Frontal cortex (tissue), 4 donors: ENCODE results near the gene OR52L1. TPM values are rescaled to one million over a fixed set of nuclear protein-coding genes. Genes with fewer than 3 reads are reported as not detected.
A peak's percentile ranks its signal among the peaks of the same experiment; 100 is the strongest.
"Not testable (repeated sequence)": the region's sequence is repeated elsewhere in the genome, so short reads cannot be mapped to it uniquely, and the experiment has no call there.

ENCODE experiments used
- DNase-seq, 2 donors: peaks; one replicate each; pipeline ENCODE4 v3.0.0; 2012; ENCODE audit warnings: low spot score in 2 of 2
- FAIRE-seq: peaks from 2 replicates; lab custom pipeline; 2012; peaks lifted over from hg19 to GRCh38; lab: Jason Lieb, UNC
- total RNA-seq: library from RNA; depleted of rRNA; stranded (reverse); fragments of >200 nt; gene quantifications from one replicate; pipeline ENCODE4 v1.2.3, GENCODE V29; 2014
- donor health status: control.
- donor health status: control.
- donor health status: control.

Gene OR52L1
- 0.41 TPM for total RNA-seq

GRCh38 chr11:5986885-5987284 is at the start of gene OR52L1:
TSS of gene OR52L1 (minus strand) at chr11:5986985. CDS start at chr11:5986930, 55 bp downstream.
- FAIRE-seq, result no peak
- no peak for DNase-seq

GRCh38 chr11:6030708-6031405 is 44.1 kb upstream of the OR52L1 start, which contains the start of gene OR56A1:
TSS of gene OR56A1 (minus strand) at chr11:6030758. CDS start at chr11:6027692, 3,066 bp downstream.
- FAIRE-seq (no peak), DNase-seq (no peak)

- DNase-seq (no peak), FAIRE-seq (no peak)
Measured at GRCh38 chr11:6027501-6027900, 40.7 kb upstream of the OR52L1 start.

- no peak for DNase-seq
Measured at GRCh38 chr11:6025056-6025455, 38.3 kb upstream of the OR52L1 start.

GRCh38 chr11:6022956-6023355 is 36.2 kb upstream of the OR52L1 start:
- no peak for FAIRE-seq
- DNase-seq, result peak in 1 of 2 donors; percentile 14

More at GRCh38 chr11:6025056-6025455, 38.3 kb upstream of the OR52L1 start:
- FAIRE-seq, result no peak

- no peak for FAIRE-seq
- no peak for DNase-seq
Measured at GRCh38 chr11:6013042-6013441, 26.3 kb upstream of the OR52L1 start.

GRCh38 chr11:6012035-6012668 is 25.4 kb upstream of the OR52L1 start:
- FAIRE-seq, result no peak

GRCh38 chr11:6006846-6007245 is 20.1 kb upstream of the OR52L1 start, which contains the start of gene OR56A4:
TSS of gene OR56A4 (minus strand) at chr11:6006946. CDS start at chr11:6002992, 3,954 bp downstream.
- DNase-seq, result no peak
- no peak for FAIRE-seq

More at GRCh38 chr11:6012035-6012668, 25.4 kb upstream of the OR52L1 start:
- DNase-seq, result no peak

- no peak for DNase-seq
- FAIRE-seq, result no peak
Measured at GRCh38 chr11:6006395-6006794, 19.6 kb upstream of the OR52L1 start.

- FAIRE-seq (no peak), DNase-seq (no peak)
Measured at GRCh38 chr11:6002202-6002699, 15.5 kb upstream of the OR52L1 start.

GRCh38 chr11:5994791-5995190 is 8.0 kb upstream of the OR52L1 start:
- no peak for DNase-seq
- no peak for FAIRE-seq

GRCh38 chr11:5992604-5993251 is 5.9 kb upstream of the OR52L1 start:
- DNase-seq (peak in 1 of 2 donors; percentile 10), FAIRE-seq (no peak)

GRCh38 chr11:5992150-5992549 is 5.4 kb upstream of the OR52L1 start:
- FAIRE-seq, result no peak
- DNase-seq, result no peak

- DNase-seq (no peak), FAIRE-seq (no peak)
Measured at GRCh38 chr11:5989203-5989602, 2.4 kb upstream of the OR52L1 start.

- no peak for FAIRE-seq
Measured at GRCh38 chr11:5983443-5983842, 3.3 kb downstream of the OR52L1 start.

GRCh38 chr11:5973530-5973929 is 13.3 kb downstream of the OR52L1 start:
- FAIRE-seq (no peak), DNase-seq (no peak)

More at GRCh38 chr11:5983443-5983842, 3.3 kb downstream of the OR52L1 start:
- no peak for DNase-seq

- FAIRE-seq (no peak), DNase-seq (no peak)
Measured at GRCh38 chr11:5968394-5968793, 18.4 kb downstream of the OR52L1 start, which contains the start of gene OR56A5. TSS of gene OR56A5 (minus strand) at chr11:5968494. CDS start at chr11:5968494, 0 bp downstream.

- FAIRE-seq (no peak), DNase-seq (no peak)
Measured at GRCh38 chr11:5967708-5968107, 19.1 kb downstream of the OR52L1 start.

GRCh38 chr11:5966958-5967357 is 19.8 kb downstream of the OR52L1 start:
- DNase-seq (no peak), FAIRE-seq (no peak)

- FAIRE-seq, result not testable (repeated sequence)
Measured at GRCh38 chr11:5960704-5961320, 26.0 kb downstream of the OR52L1 start.

More at GRCh38 chr11:5960704-5961320, 26.0 kb downstream of the OR52L1 start:
- DNase-seq, result not testable (repeated sequence)
